ENCODE results near the gene PNLIP.

Gene PNLIP

DNA sequence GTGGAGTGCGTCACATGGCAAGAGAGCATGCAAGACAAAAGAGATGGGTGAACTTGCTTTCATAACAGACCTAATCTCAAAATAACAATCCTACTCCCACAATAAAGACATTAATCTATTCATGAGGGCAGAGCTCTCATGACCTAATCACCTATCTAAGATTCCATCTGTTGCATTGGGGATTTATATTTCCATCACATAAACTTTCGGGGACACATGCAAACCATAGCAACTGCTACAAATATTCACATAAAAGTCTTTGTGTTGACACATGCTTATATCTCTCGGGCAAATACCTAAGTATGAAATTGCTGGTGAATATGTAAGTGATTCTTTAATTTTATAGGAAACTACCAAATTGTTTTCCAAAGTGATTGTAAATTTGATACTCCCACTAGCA, 29.1 kb downstream of the PNLIP start:
- no peak for DNase-seq (ENCODE audit: low spot score)

DNA sequence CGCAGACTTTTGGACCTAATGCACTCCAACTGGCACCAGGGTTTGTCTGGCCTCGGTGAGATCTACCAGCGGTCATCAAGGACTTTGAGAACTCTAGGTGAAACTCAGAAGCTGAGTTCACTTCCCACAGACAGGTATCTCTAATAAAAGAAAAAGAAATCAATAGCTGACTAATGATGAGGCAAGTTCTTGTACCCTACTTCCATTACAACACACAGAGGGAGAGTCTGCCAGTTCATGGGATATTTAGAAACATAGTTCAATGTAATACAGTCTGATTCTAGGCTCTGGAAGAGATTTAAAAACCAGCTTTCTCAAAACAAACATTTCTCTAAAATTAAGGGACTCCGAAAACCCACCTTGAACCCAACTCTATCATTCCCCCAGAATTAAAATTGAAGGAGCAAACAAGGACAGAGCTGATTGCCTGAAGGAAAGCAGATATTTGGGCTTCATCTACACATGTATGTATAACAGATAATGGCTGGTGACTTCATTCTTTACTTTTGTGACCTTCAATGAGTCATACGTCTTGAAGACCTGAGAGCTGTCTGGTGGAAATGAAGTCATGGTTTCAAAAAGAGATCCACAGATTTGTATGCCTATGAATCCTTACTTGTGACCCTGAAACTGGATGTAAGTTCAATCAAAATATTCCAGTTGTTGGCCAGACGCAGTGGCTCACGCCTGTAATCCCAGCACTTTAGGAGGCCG, 42.3 kb downstream of the PNLIP start:
- no peak for DNase-seq (ENCODE audit: low spot score)

DNA sequence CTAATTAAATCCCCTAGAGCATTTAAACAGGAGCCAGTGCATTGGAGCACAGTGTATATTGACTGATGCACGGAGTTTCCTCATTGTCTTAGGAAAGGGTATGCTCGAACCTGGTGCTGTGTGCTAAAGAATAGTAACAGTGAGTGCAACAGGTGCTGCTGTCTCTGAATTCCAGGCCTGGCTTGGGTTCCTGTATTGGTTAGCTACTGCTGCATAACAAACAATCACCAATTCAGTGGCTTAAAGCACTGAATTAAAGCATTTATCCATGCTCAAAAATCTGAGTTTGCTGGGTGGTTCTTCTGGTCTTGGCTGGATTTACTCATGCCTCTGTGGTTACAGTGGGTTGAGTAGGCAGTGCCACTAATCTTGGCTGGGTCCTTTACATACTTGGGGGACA, 43.3 kb downstream of the PNLIP start:
- DNase-seq (ENCODE audit: low spot score) = no peak

DNA sequence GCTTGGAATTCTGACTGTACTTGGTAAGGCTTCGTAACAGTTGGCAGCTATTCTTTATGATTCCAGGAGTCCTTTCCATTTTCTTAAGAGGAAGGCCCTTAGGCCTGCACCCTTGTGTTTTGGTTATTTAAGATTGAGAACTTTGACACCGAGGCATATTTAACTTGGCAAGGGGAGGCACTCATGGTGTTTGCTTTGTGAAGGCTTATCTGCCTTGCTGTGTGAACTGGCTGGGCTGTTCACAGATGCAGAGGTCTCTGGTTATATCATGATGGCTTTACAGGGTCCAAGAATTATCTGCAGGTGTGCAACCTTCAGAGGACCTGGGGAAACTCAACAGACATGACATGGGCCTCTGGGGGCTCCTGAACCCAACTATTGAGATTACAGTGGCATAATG, 44.2 kb downstream of the PNLIP start:
- no peak for DNase-seq (ENCODE audit: low spot score)

DNA sequence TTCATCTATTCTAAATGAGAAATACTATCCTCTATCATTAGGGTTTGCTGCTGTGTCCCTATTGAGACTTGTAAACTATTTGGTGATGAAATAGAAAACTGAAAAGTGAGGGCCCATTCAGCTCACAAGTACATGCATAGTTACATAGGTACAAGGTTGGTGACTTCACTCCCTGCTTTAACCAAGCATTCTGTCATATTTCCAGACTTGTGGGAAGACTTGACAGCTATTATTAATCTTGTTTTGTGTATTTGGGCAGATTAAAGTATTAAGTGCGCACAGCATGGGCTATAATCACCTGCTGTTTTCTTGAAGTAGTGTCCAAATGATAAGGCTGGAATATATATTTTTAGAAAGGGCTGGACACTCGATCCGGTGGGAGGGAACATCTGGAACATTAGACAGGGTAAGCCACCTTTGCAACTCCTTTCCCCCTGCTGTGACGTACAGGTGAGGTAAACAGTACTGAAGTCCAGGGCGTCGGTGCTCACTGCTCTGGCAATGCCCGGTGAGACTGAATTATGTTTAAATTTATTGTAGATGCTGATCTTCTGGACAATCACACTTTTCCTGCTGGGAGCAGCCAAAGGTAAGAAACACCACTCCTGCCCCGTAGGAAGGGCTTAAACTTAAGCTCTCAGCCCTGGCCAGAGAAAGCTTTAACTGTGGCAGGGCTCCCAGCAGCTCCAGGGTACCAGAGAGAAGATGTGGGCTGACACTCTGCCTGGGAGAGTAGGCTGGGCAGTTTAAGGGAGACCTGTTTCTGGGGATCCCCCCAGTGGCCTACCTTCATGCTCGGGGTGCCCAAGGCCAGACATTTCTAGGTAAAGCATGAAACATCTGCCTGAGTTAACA, 45.1 kb downstream of the PNLIP start, which contains the start of gene PNLIPRP1:
PNLIPRP1 (plus strand) TSS at position 370 of the 855 bp plus-strand sequence; CDS start at position 541, 171 bp downstream.
- DNase-seq (ENCODE audit: low spot score) = no peak

DNA sequence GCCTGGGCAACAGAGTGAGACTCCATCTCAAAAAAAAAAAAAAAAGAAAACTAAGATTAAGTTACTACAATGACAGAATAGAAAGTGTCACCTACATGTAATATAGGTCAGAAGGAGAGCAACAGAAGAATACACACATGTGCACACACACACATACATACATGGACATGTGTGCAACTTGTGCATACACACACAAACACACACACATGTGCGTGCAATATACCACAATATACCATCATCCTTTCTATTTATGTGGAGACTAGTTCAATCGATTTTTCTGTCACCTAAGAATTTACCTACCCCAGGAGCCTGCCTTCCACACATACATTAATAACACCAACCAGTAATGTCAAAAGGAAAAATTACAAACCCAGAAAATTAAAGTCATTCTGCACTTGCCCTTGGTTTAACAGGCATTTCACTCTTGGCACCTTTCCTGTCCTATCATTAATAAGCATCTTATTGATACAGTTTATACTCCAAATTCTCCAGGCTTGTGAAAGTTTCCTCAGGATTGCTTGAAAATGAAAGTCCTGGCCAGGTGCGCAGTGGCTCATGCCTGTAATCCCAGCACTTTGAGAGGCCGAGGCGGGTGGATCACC, 47.5 kb downstream of the PNLIP start:
- no peak for DNase-seq (ENCODE audit: low spot score)

DNA sequence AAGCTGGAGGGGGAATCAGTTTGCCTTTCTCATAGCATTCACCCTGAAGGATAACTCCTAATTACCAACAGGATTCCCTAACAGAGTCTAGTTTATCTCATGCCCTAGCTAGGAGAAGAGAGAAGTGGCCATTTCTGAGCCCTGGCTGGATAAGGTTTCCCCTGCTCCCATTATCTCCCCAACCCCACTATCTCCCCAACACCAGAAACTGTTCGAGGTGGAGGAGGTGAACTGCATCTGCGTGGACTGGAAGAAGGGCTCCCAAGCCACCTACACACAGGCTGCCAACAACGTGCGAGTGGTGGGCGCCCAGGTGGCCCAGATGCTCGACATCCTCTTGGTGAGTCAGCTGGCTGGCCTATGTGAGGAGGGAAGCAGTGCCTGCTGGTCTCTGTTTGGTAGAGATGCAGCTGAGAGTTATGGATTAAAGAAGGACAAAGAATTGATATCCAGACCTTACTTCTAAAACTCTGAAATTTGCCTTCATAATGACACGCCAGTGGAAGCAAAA, 48.8 kb downstream of the PNLIP start:
- no peak for DNase-seq (ENCODE audit: low spot score)

DNA sequence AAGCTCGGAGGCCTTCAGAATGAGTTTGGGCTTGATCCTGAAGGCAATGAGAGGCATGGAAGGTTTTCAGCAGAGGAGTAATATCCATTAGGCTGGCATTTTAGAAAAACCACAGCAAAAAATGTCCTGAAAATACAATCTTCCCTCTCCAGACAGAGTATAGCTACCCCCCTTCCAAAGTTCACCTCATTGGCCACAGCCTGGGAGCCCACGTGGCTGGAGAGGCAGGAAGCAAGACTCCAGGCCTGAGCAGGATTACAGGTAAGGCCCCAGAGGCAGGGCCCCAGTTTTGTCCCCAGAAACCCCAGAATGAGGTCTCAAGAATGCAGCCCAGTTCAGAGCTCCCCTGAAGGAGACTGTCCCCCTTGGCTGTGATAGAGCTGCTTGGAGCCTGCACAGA, 50.3 kb downstream of the PNLIP start:
- DNase-seq (ENCODE audit: low spot score) = no peak

DNA sequence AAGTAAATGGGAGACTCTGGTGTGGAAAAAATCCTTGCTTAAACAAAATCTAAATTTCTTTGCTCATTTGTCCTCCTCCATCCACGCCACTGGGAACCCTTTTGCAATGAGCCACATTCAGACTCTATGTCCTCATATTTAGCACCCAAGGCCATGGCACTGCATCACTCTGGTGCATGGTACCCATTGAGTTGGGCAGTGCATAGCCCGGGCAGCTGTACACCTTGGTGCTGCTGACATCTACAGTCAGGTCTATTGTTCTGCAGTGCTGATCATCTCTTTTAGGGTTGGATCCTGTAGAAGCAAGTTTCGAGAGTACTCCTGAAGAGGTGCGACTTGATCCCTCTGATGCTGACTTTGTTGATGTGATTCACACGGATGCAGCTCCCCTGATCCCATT, 51.8 kb downstream of the PNLIP start:
- DNase-seq (ENCODE audit: low spot score) = no peak

DNA sequence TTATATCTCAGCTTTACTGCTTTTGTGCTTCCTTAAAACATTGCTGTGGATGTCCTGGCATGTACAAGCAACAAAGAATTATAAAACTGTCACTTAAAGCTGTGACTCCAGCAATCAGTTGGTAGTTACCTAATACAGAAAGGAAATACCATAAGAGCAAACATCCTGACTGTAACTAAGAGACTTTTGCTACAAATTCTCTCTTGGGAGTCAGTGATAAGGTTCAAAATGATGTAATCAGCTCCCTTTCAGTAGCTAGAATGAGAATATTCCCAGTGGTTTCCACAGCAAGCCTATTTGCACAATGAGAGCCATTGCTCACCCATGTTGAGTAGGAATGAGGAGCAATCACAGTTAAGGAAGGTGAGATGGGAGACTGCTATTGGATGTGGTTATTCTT, 52.6 kb downstream of the PNLIP start:
- DNase-seq (ENCODE audit: low spot score) = no peak

DNA sequence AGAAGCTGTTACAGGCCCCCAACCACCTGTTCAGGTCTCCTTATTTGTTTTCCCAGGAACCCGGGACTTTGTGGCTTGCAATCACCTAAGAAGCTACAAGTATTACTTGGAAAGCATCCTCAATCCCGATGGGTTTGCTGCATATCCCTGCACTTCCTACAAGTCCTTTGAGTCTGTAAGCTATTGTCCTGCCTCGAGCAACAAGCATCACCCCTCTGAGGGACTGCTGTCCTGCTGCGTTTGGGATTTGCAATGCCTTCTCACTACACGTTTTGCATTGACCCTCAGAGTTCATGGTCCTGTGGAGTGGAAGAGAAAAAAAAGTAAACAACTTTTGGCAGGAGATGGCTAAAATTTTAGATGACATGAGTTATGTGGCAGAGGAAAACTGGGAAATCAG, 54.3 kb downstream of the PNLIP start:
- DNase-seq (ENCODE audit: low spot score) = no peak

DNA sequence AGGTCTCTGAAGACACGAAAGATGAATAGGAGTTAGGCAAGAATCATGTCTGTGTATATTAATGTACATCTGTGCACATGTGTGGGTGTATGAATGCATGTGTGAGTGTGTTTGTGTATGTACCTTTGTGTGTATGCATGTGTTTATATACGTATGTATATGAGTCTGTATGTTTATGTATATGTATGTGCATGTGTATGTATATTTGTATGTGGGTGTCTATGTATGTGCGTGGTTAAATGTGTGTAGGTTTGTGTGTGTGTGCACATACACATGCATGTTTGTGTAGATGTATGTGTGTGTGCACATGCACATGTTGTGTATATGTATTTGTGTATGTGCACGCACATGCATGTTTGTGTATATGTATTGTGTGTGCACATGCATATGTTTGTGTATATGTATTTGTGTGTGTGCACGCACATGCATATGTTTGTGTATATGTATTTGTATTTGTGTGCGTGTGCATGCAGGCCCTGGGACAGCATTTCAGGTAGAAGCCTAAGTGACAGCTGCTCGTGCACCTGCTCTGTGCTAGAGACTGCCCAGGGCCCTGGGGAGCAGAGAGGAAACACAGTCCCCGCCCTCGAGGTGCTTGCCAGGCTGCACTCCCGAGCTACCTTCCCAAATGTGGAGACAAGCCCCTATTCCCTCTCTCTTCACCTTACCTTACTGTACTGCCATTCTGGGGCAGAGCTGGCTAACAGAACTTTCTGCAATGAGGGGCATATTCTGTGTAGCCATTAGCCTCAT, 57.1 kb downstream of the PNLIP start:
- no peak for DNase-seq (ENCODE audit: low spot score)

DNA sequence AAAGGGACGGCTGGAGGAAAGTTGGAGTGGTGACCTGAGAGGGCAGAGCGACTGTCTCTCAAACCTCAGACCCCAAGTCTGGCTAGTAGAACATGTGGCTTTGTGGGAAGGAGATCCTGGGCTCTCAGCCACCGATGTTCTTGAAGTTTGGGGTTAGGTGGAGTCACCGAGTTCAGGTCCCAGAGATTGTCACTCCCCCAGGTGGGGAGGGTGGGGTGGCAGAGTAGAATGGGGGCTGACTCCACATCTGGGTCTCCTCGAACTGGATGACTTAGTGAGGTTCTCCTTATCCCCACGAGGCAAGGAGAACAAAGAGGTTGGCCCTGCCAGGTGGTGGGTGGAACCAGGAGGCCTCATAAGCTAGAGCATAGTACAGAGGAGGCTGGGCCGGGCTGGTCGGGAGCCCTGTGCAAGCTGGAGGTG, 60.3 kb downstream of the PNLIP start:
- no peak for DNase-seq (ENCODE audit: low spot score)

DNA sequence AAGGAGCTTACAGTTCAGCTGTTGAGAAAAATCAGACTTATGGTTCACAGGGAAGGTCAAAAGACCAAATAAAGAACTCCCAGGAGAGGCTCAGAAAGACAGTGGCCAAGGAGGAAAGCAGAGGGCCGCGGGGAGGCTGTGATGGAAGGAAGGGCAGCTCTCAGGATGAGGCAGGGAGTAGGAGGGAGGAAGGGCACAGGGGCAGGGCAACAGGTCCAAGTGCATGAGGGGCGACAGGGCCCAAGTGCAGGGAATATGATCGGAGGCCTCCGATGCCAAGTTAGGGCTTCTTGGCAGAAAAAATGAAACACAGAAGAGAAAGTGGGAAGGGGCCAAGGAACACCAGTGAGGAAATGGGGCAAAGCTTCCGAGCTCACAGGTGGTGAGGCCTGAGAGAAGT, 61.6 kb downstream of the PNLIP start:
- DNase-seq (ENCODE audit: low spot score) = no peak

DNA sequence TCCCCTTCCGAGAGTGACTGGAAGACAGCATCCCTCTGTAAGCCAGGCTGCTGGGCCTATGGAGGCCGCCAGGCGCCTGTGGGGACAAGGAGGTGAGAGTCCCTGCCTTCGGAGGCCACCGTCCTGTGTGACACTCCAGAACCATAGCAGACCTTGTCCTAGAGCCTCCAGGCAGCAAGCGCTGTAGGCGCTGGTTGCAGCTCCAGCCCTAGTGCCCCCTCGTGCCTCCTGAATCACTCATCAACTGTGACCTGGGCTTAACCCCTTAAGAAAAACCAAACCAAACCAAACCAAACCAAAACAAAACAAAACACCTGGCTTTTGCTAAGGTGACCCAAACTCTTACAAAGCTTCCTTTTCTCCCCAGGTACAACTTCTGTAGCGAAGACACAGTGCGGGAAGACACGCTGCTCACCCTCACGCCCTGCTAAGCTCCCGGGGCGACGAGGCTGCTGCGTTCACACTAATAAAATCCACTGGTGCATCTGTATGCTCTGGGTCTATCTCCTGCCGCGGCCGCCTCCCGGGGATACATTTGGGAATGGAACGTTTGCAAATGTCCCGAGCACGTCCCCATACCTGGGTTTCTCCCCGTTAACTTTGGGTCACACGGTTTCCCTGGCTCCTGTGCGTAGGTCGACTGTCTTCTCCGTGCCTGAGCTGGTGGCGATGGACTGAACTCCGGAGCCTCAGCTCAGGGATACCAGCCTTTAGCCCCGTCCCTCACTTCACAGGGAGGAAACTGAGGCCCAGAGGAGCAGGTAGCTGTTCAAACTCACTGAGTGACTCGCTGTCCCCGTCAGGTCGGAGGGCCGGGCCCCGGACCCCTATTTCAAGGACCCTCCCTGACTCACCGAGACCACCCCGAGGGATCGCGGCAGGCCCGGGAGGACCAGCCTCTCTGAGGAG, 63.2 kb downstream of the PNLIP start:
- no peak for DNase-seq (ENCODE audit: low spot score)

DNA sequence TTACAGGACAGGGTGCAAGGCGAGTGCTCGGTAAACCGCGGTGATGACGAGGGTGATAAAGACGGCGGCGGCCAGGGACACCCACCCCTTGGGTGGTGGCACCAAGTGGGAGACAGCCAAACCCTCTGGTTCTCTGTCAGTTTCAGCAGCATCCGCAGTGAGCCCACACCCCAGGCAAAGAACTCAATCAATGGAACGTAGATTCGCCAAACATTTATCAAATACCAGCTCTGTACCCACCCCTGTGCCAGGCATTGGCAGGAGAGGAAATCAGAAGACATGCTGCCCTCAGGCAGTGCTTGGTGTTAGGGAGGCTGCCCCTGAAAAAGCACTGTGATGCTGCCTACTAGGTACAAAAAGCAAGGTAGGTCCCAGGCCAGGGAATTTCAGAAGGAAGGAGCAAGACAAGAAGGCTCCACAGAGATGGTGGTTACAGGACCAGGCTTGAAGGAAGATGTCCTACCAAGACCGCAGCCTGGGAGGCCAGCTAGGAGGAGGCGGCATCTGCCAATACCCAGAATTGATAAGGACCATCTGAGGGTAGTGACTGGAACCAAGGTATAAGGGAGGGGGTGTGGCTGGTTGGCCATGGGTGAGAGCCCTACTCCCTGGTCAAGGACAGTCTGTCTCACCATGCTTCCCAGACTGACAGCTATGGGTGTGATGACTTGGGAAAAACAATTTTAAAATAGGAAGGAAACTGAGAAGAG, 64.9 kb downstream of the PNLIP start:
- DNase-seq (ENCODE audit: low spot score) = no peak

DNA sequence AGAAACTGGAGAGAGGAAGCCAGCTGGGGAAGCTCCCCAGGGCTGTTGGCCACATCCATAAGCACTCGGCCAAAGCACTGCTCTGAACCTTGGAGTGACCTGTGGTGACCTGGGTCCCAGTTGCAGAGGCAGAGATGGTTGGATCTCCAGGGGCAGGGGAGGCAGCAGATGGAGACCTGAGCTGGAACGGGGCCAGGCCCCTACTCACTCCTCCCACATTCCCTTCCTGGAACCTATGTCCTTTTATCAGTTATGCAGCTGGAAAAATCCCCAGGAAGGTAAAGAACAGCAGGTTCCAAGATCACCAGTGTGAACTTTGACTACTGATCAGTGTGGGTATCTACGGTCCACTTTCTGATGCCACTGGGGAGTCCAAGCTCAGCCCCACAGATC, 65.4 kb downstream of the PNLIP start:
- DNase-seq (ENCODE audit: low spot score) = no peak

DNA sequence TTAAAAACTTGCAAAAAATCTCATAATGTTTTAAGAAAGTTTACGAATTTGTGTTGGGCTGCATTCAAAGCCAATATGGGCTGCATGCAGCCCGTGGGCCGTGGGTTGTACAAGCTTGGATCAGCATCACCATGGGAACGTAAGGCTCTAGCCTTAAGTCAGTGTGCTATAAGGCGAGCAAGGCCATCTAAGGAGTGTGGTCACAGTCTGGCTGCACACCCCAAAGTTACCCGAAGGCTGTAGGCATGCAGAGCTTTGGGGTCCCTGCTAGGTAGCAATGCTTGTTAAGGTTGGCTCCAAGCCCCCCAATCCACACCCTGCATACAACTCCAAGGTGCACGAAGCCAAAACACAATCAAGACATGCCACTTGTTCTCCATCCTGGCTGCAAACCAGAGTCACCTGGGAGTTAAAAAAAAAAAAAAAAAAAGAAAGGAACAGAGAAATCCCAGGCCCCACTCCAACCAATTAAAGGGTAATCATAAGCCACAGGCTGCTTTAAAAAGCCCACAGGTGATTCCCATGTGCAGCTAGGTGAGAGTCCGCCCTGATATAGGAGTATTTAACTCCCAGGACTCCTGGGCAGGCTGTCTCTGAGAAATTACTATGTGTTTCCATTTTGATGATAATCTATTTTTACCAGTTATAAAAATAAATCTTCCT, 66.5 kb downstream of the PNLIP start:
- DNase-seq (ENCODE audit: low spot score) = no peak

DNA sequence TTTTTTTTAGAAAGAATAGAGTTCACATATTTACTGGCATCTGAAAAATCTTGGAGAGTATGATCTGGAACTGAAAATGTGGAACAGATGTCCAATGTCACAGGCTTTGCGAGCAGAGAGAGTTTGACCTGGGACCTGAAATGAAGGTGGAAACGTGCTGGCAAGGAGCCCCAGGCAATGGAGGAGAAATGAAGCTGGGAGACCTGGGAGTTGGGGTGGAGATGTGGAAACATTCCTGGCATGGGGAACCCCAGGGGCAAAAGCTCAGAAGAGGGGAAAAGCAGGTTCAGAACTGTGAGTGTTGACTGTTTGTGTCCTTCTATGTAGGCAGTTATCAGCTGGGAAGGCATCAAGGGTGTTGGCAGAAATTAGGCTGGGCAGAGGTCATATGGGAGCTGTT, 67.7 kb downstream of the PNLIP start:
- DNase-seq (ENCODE audit: low spot score) = no peak

DNA sequence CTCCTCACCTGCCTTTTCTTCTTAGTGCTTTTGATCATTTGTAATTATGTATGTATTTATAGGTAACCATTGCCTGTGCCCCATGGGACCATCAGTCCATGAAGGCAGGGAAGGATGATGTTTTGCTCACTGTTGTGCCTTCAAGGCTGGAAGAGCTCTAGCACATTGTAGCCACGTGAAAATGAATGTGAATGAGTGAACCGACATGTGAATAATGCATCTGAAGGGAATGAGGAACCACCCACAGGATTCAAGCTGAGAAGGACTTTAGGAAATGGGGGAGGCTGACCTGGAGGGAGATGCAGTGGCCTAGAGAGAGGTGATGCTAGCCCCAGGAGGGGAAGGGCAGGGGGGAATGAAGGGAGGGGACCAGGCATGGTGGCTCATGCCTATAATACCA, 69.1 kb downstream of the PNLIP start:
- no peak for DNase-seq (ENCODE audit: low spot score)
